ENCODE measurements around the gene SLIT1. TPM values are rescaled to one million over a fixed set of nuclear protein-coding genes. Genes with fewer than 3 reads are reported as not detected.

The SLIT1 gene
- total RNA-seq, 1 donor from 2014 or later = 0.23 TPM

DNA sequence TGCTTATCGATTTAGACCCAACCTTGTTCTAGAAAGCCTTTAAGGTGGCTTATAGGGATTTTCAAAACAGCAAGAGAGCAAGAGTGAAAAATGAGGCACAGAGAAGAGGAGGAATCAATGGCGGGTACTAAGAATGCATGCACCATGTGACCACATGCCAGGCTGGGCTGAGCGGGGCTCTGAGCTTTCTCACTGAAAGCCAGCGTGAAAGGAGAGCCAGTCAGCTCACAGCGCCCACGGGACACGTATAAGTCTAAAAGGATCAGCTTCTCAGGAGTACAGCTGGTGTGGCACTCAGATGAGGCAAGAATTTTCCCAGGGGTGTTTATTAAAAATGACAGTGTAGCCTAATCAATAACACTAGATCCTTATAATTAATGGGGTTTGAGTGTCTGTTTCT, 114.3 kb downstream of the SLIT1 start:
- no peak overlapping the region for H2AFZ ChIP-seq (ENCODE audit: low read depth, low read length)
- no peaks in the 10 kb centered on the region for H4K20me1 ChIP-seq (ENCODE audit: insufficient read depth, low read length)
- Mint-ChIP-seq H3K4me3 (ENCODE audit: unreplicated experiment) (no peak overlapping the region), H3K27me3 (ENCODE audit: low read depth, unreplicated experiment) (peaks cover 55% of the 10 kb centered on the region), H3K36me3 (ENCODE audit: low read depth, unreplicated experiment) (peaks cover 2% of the 10 kb centered on the region), H3K4me1 (ENCODE audit: low read depth, unreplicated experiment) (peaks cover 6% of the 10 kb centered on the region), H3K9me3 (ENCODE audit: unreplicated experiment) (peaks cover 14% of the 10 kb centered on the region), H3K27ac (ENCODE audit: unreplicated experiment) (no peak overlapping the region)
- H3K27ac ChIP-seq (ENCODE audit: low read depth, low read length) = no peak overlapping the region
- no peak overlapping the region for H3K9ac ChIP-seq (ENCODE audit: low read length)
- no peaks in the 10 kb centered on the region for H3K79me2 ChIP-seq (ENCODE audit: insufficient read depth, low read length)
- H3K4me1 ChIP-seq (ENCODE audit: insufficient read depth, low read length) = no peaks in the 10 kb centered on the region
- no peak for DNase-seq (ENCODE audit: low read depth)
- H3K4me2 ChIP-seq (ENCODE audit: low read length) = no peak overlapping the region
- TF ChIP-seq EZH2 (IDR thresholded peaks at IDR 0.05; ENCODE audit: insufficient read depth, low read length) = no peak
- TF ChIP-seq, protein P1, sequence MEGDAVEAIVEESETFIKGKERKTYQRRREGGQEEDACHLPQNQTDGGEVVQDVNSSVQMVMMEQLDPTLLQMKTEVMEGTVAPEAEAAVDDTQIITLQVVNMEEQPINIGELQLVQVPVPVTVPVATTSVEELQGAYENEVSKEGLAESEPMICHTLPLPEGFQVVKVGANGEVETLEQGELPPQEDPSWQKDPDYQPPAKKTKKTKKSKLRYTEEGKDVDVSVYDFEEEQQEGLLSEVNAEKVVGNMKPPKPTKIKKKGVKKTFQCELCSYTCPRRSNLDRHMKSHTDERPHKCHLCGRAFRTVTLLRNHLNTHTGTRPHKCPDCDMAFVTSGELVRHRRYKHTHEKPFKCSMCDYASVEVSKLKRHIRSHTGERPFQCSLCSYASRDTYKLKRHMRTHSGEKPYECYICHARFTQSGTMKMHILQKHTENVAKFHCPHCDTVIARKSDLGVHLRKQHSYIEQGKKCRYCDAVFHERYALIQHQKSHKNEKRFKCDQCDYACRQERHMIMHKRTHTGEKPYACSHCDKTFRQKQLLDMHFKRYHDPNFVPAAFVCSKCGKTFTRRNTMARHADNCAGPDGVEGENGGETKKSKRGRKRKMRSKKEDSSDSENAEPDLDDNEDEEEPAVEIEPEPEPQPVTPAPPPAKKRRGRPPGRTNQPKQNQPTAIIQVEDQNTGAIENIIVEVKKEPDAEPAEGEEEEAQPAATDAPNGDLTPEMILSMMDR (IDR thresholded peaks at IDR 0.05; ENCODE audit: insufficient read depth, low read depth, low read length) = no peak
- FAIRE-seq = no peak
- H3K9me3 ChIP-seq (ENCODE audit: insufficient read depth, low read depth, low read length) = peaks cover 7% of the 10 kb centered on the region
- peaks cover 34% of the 10 kb centered on the region for H3K27me3 ChIP-seq (ENCODE audit: insufficient read depth, low read length)
- H3K4me3 ChIP-seq (ENCODE audit: insufficient read depth, low read depth, low read length) = no peak overlapping the region
- no peaks in the 10 kb centered on the region for H3K36me3 ChIP-seq (ENCODE audit: insufficient read depth, low read length)

DNA sequence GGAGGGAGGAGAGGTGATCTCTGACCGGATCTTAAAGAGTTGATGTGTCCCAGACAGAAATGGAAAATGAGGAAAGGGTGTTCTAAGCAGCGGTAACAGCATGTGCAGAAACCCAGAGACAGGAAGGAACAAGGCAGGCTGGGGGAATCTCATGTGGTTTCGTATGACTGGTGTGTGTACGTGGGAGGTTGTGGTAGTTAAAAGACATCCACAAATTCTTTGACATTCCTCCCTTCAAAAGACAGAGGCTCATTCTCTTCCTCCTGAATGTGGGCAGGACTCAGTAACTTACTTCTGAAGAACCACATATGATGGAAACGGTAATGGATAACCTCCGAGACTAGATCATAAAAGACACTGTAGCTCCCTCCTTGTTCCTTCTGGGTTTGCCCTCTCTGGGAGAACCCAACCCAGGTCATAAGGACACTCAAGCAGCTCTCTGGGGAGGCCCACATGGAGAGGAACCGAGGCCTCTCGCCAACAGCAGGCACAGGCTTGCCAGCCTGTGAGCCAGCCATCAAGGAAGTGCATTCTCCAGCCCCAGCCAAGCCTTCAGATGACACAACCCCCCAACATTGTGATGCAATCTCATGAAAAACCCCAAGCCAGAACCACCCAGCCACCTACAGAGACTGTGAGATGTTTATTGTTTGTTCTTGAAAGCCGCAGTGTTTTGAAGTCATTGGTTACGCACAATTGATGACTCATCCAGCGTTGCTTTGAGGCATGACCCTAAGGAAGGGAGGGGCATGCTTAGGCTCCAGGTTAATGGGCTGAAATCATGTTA, 116.0 kb downstream of the SLIT1 start:
- H3K4me2 ChIP-seq (ENCODE audit: low read length) = no peak overlapping the region
- H3K4me1 ChIP-seq (ENCODE audit: insufficient read depth, low read length) = no peaks in the 10 kb centered on the region
- H3K27me3 Mint-ChIP-seq (ENCODE audit: low read depth, unreplicated experiment) = peaks cover 57% of the 10 kb centered on the region
- H3K79me2 ChIP-seq (ENCODE audit: insufficient read depth, low read length) = no peaks in the 10 kb centered on the region
- no peak overlapping the region for H3K9ac ChIP-seq (ENCODE audit: low read length)
- H3K27ac ChIP-seq (ENCODE audit: low read depth, low read length) = no peak overlapping the region
- H3K4me3 ChIP-seq (ENCODE audit: insufficient read depth, low read depth, low read length) = no peak overlapping the region
- H2AFZ ChIP-seq (ENCODE audit: low read depth, low read length) = no peak overlapping the region
- TF ChIP-seq, protein P1 (IDR thresholded peaks at IDR 0.05; ENCODE audit: insufficient read depth, low read depth, low read length) = no peak
- no peak for TF ChIP-seq EZH2 (IDR thresholded peaks at IDR 0.05; ENCODE audit: insufficient read depth, low read length)
- peaks cover 2% of the 10 kb centered on the region for H3K36me3 Mint-ChIP-seq (ENCODE audit: low read depth, unreplicated experiment)
- H3K27ac Mint-ChIP-seq (ENCODE audit: unreplicated experiment) = peak overlapping the region; percentile 56
- DNase-seq (ENCODE audit: low read depth) = no peak
- peaks cover 35% of the 10 kb centered on the region for H3K27me3 ChIP-seq (ENCODE audit: insufficient read depth, low read length)
- H3K4me3 Mint-ChIP-seq (ENCODE audit: unreplicated experiment) = no peak overlapping the region
- FAIRE-seq = no peak
- H4K20me1 ChIP-seq (ENCODE audit: insufficient read depth, low read length) = no peaks in the 10 kb centered on the region
- H3K4me1 Mint-ChIP-seq (ENCODE audit: low read depth, unreplicated experiment) = peaks cover 8% of the 10 kb centered on the region
- H3K36me3 ChIP-seq (ENCODE audit: insufficient read depth, low read length) = no peaks in the 10 kb centered on the region
- peaks cover 7% of the 10 kb centered on the region for H3K9me3 ChIP-seq (ENCODE audit: insufficient read depth, low read depth, low read length)
- peaks cover 14% of the 10 kb centered on the region for H3K9me3 Mint-ChIP-seq (ENCODE audit: unreplicated experiment)

DNA sequence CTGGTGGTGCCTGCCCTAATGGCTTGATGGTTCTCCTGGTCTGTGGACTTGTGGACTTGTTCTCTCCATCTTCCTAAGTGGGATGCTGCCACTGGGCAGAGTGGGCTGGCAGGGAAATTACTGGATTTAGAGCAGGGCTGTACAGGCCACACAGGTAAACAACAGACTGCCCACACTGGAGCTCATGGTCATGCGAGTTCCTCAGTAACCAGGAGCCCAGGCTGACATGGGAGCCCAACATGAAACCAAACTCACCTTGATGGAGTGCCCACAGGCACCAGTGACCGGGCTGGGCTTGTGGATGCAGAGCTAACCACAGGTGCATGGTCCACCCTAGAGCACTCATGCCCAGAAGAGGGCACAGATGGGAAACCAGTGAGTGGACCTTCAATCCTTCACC, 116.7 kb downstream of the SLIT1 start:
- H3K27me3 Mint-ChIP-seq (ENCODE audit: low read depth, unreplicated experiment) = peaks cover 60% of the 10 kb centered on the region
- no peak overlapping the region for H3K27ac Mint-ChIP-seq (ENCODE audit: unreplicated experiment)

More for the DNA sequence above, 116.7 kb downstream of the SLIT1 start:
- TF ChIP-seq, protein P1 (IDR thresholded peaks at IDR 0.05; ENCODE audit: insufficient read depth, low read depth, low read length) = no peak
- TF ChIP-seq EZH2 (IDR thresholded peaks at IDR 0.05; ENCODE audit: insufficient read depth, low read length) = no peak
- Histone ChIP-seq H4K20me1 (ENCODE audit: insufficient read depth, low read length) (no peaks in the 10 kb centered on the region), H3K9ac (ENCODE audit: low read length) (no peak overlapping the region), H3K27me3 (ENCODE audit: insufficient read depth, low read length) (peaks cover 40% of the 10 kb centered on the region), H3K36me3 (ENCODE audit: insufficient read depth, low read length) (no peaks in the 10 kb centered on the region), H3K4me1 (ENCODE audit: insufficient read depth, low read length) (no peaks in the 10 kb centered on the region), H3K9me3 (ENCODE audit: insufficient read depth, low read depth, low read length) (peaks cover 7% of the 10 kb centered on the region), H3K4me3 (ENCODE audit: insufficient read depth, low read depth, low read length) (no peak overlapping the region), H3K79me2 (ENCODE audit: insufficient read depth, low read length) (no peaks in the 10 kb centered on the region), H3K4me2 (ENCODE audit: low read length) (no peak overlapping the region), H3K27ac (ENCODE audit: low read depth, low read length) (no peak overlapping the region), H2AFZ (ENCODE audit: low read depth, low read length) (no peak overlapping the region)
- FAIRE-seq (no peak), DNase-seq (ENCODE audit: low read depth) (no peak)
- peaks cover 2% of the 10 kb centered on the region for H3K36me3 Mint-ChIP-seq (ENCODE audit: low read depth, unreplicated experiment)
- peaks cover 8% of the 10 kb centered on the region for H3K4me1 Mint-ChIP-seq (ENCODE audit: low read depth, unreplicated experiment)
- H3K9me3 Mint-ChIP-seq (ENCODE audit: unreplicated experiment) = peaks cover 14% of the 10 kb centered on the region
- no peak overlapping the region for H3K4me3 Mint-ChIP-seq (ENCODE audit: unreplicated experiment)
